ENCODE results near the gene MCC. TPM values are rescaled to one million over a fixed set of nuclear protein-coding genes. Genes with fewer than 3 reads are reported as not detected.

Gene MCC
- total and polyA plus RNA-seq, 4 donors = 1.6 to 38.6 (median 11.2) TPM

GRCh38 chr5:113433071-113433470, 55.2 kb downstream of the MCC start:
- ATAC-seq (ENCODE audit: insufficient read depth, low FRiP score) (no peak), DNase-seq (no peak)
- Histone ChIP-seq H3K4me1 (ENCODE audit: control insufficient read depth in 5 of 5, insufficient read depth in 5 of 5, low read length in 5 of 5) (peaks cover 0 to 18% (median 0%) of the 10 kb centered on the region in 5 donors), H3K9ac (ENCODE audit: insufficient read depth in 1 of 2, low read length in 2 of 2) (no peak overlapping the region), H3K36me3 (ENCODE audit: control insufficient read depth in 4 of 4, insufficient read depth in 4 of 4, low read length in 4 of 4) (no peaks in the 10 kb centered on the region), H3K9me3 (ENCODE audit: control insufficient read depth in 4 of 4, insufficient read depth in 3 of 4, low read length in 3 of 4) (peaks cover 0 to 1% (median 0%) of the 10 kb centered on the region in 4 donors), H3K27ac (ENCODE audit: low read depth in 1 of 2, low read length in 1 of 2) (no peak overlapping the region), H3K4me3 (no peak overlapping the region), H3K27me3 (ENCODE audit: control insufficient read depth in 3 of 3, insufficient read depth in 3 of 3, low read length in 2 of 3) (no peaks in the 10 kb centered on the region)
- 91 to 96% methylated on average over 21 of the region's 21 CpGs for whole genome bisulfite sequencing, 2 donors
- no peak for TF ChIP-seq CTCF (IDR thresholded peaks at IDR 0.05; ENCODE audit: control extremely low read depth, extremely low read depth)

GRCh38 chr5:113427871-113428574, 60.2 kb downstream of the MCC start:
- ATAC-seq (ENCODE audit: insufficient read depth, low FRiP score) = no peak
- 84% methylated on average over 3 of the region's 3 CpGs for WGBS, 2 donors
- Histone ChIP-seq H3K9ac (ENCODE audit: insufficient read depth in 1 of 2, low read length in 2 of 2) (no peak overlapping the region), H3K4me3 (no peak overlapping the region), H3K9me3 (ENCODE audit: control insufficient read depth in 4 of 4, insufficient read depth in 3 of 4, low read length in 3 of 4) (no peaks in the 10 kb centered on the region), H3K27me3 (ENCODE audit: control insufficient read depth in 3 of 3, insufficient read depth in 3 of 3, low read length in 2 of 3) (no peaks in the 10 kb centered on the region), H3K27ac (ENCODE audit: low read depth in 1 of 2, low read length in 1 of 2) (no peak overlapping the region), H3K4me1 (ENCODE audit: control insufficient read depth in 5 of 5, insufficient read depth in 5 of 5, low read length in 5 of 5) (no peaks in the 10 kb centered on the region), H3K36me3 (ENCODE audit: control insufficient read depth in 4 of 4, insufficient read depth in 4 of 4, low read length in 4 of 4) (no peaks in the 10 kb centered on the region)
- DNase-seq = no peak
- TF ChIP-seq CTCF (IDR thresholded peaks at IDR 0.05; ENCODE audit: control extremely low read depth, extremely low read depth) = no peak

GRCh38 chr5:113425909-113426308, 62.3 kb downstream of the MCC start:
- 78 to 87% methylated on average over 3 of the region's 3 CpGs for WGBS, 2 donors
- no peak for DNase-seq
- H3K4me1 ChIP-seq (ENCODE audit: control insufficient read depth in 5 of 5, insufficient read depth in 5 of 5, low read length in 5 of 5) = no peaks in the 10 kb centered on the region
- TF ChIP-seq CTCF (IDR thresholded peaks at IDR 0.05; ENCODE audit: control extremely low read depth, extremely low read depth) = no peak
- no peaks in the 10 kb centered on the region for H3K27me3 ChIP-seq (ENCODE audit: control insufficient read depth in 3 of 3, insufficient read depth in 3 of 3, low read length in 2 of 3)
- no peak overlapping the region for H3K9ac ChIP-seq (ENCODE audit: insufficient read depth in 1 of 2, low read length in 2 of 2)
- no peak overlapping the region for H3K27ac ChIP-seq (ENCODE audit: low read depth in 1 of 2, low read length in 1 of 2)
- no peaks in the 10 kb centered on the region for H3K36me3 ChIP-seq (ENCODE audit: control insufficient read depth in 4 of 4, insufficient read depth in 4 of 4, low read length in 4 of 4)
- no peak overlapping the region for H3K4me3 ChIP-seq
- no peaks in the 10 kb centered on the region for H3K9me3 ChIP-seq (ENCODE audit: control insufficient read depth in 4 of 4, insufficient read depth in 3 of 4, low read length in 3 of 4)
- no peak for ATAC-seq (ENCODE audit: insufficient read depth, low FRiP score)

GRCh38 chr5:113421693-113422092, 66.6 kb downstream of the MCC start:
- H3K36me3 ChIP-seq (ENCODE audit: control insufficient read depth in 4 of 4, insufficient read depth in 4 of 4, low read length in 4 of 4) = no peaks in the 10 kb centered on the region
- H3K4me1 ChIP-seq (ENCODE audit: control insufficient read depth in 5 of 5, insufficient read depth in 5 of 5, low read length in 5 of 5) = no peaks in the 10 kb centered on the region
- no peak overlapping the region for H3K9ac ChIP-seq (ENCODE audit: insufficient read depth in 1 of 2, low read length in 2 of 2)
- no peak for DNase-seq
- no peak for TF ChIP-seq CTCF (IDR thresholded peaks at IDR 0.05; ENCODE audit: control extremely low read depth, extremely low read depth)
- H3K27ac ChIP-seq (ENCODE audit: low read depth in 1 of 2, low read length in 1 of 2) = no peak overlapping the region
- H3K9me3 ChIP-seq (ENCODE audit: control insufficient read depth in 4 of 4, insufficient read depth in 3 of 4, low read length in 3 of 4) = no peaks in the 10 kb centered on the region
- WGBS, 2 donors = 73 to 80% methylated on average over 2 of the region's 2 CpGs
- H3K4me3 ChIP-seq = no peak overlapping the region
- no peak for ATAC-seq (ENCODE audit: insufficient read depth, low FRiP score)
- H3K27me3 ChIP-seq (ENCODE audit: control insufficient read depth in 3 of 3, insufficient read depth in 3 of 3, low read length in 2 of 3) = no peaks in the 10 kb centered on the region
